ENCODE results near the gene NTMT1. TPM values are rescaled to one million over a fixed set of nuclear protein-coding genes. Genes with fewer than 3 reads are reported as not detected.

The NTMT1 gene
- total and polyA plus RNA-seq, 2 experiments from 2014 or later = 20.8 to 81.4 TPM

- Histone ChIP-seq H4K20me1 (ENCODE audit: insufficient read depth, poor library complexity, severe bottlenecking) (no peaks in the 10 kb centered on the region), H3K9me2 (replicated peaks; ENCODE audit: insufficient read depth) (no peaks in the 10 kb centered on the region), H3K4me1 (ENCODE audit: insufficient read depth) (peaks cover 29% of the 10 kb centered on the region), H3K27ac (no peak overlapping the region), H3K27me3 (no peaks in the 10 kb centered on the region), H3K4me3 (no peak overlapping the region), H3K9me3 (ENCODE audit: low read depth) (no peaks in the 10 kb centered on the region), H3K36me3 (replicated peaks; ENCODE audit: insufficient read depth, low read depth) (no peaks in the 10 kb centered on the region), H3K79me2 (no peaks in the 10 kb centered on the region), H2AFZ (peak overlapping the region; percentile 73), H3K4me2 (peak overlapping the region; percentile 98)
- 38% methylated on average over 12 of the region's 12 CpGs for WGBS (ENCODE audit: low lambda C conversion rate, missing lambda C conversion rate)
- no peak for DNase-seq (ENCODE audit: low spot score)
- no peak for TF ChIP-seq EZH2 (IDR thresholded peaks at IDR 0.05; ENCODE audit: borderline replicate concordance)
- TF ChIP-seq, protein P1, sequence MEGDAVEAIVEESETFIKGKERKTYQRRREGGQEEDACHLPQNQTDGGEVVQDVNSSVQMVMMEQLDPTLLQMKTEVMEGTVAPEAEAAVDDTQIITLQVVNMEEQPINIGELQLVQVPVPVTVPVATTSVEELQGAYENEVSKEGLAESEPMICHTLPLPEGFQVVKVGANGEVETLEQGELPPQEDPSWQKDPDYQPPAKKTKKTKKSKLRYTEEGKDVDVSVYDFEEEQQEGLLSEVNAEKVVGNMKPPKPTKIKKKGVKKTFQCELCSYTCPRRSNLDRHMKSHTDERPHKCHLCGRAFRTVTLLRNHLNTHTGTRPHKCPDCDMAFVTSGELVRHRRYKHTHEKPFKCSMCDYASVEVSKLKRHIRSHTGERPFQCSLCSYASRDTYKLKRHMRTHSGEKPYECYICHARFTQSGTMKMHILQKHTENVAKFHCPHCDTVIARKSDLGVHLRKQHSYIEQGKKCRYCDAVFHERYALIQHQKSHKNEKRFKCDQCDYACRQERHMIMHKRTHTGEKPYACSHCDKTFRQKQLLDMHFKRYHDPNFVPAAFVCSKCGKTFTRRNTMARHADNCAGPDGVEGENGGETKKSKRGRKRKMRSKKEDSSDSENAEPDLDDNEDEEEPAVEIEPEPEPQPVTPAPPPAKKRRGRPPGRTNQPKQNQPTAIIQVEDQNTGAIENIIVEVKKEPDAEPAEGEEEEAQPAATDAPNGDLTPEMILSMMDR (IDR thresholded peaks at IDR 0.05; ENCODE audit: poor library complexity) = no peak
These were observed 14.6 kb upstream of the NTMT1 start for GRCh38 chr9:129611307-129611800.

DNA sequence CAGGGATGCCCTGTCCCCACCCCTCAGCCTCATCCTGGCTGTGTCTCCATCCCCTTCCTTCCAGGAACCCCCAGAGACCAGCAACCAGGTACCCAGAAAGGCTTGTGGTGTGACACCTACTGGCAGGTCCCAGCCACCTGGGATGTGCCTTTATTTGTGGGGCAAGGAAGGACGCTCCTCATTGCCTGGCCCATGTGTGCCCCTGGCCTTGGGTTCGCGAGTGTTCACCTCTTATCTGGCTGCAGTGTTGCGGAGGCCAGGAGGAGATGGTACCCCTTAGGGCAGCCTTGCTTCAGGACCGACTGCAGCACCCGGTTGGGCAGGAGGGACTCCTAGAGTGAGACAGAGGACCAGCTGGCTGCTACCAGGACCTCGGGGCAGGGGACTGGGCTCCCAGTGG lies 13.8 kb upstream of the NTMT1 start:
- Histone ChIP-seq H3K4me2 (no peak overlapping the region), H3K9me2 (replicated peaks; ENCODE audit: insufficient read depth) (no peaks in the 10 kb centered on the region), H3K36me3 (replicated peaks; ENCODE audit: insufficient read depth, low read depth) (no peaks in the 10 kb centered on the region), H3K9me3 (ENCODE audit: low read depth) (no peaks in the 10 kb centered on the region), H3K79me2 (no peaks in the 10 kb centered on the region), H3K4me3 (no peak overlapping the region), H3K27ac (no peak overlapping the region), H3K27me3 (no peaks in the 10 kb centered on the region), H2AFZ (no peak overlapping the region), H3K4me1 (ENCODE audit: insufficient read depth) (peaks cover 24% of the 10 kb centered on the region), H4K20me1 (ENCODE audit: insufficient read depth, poor library complexity, severe bottlenecking) (no peaks in the 10 kb centered on the region)
- WGBS (ENCODE audit: low lambda C conversion rate, missing lambda C conversion rate) = 84% methylated on average over 7 of the region's 7 CpGs
- no peak for DNase-seq (ENCODE audit: low spot score)
- TF ChIP-seq, protein P1 (IDR thresholded peaks at IDR 0.05; ENCODE audit: poor library complexity) = no peak
- TF ChIP-seq EZH2phosphoT487 (IDR thresholded peaks at IDR 0.05; ENCODE audit: low read depth, severe bottlenecking, unreplicated experiment) = no peak
- no peak for TF ChIP-seq EZH2 (IDR thresholded peaks at IDR 0.05; ENCODE audit: borderline replicate concordance)

DNA sequence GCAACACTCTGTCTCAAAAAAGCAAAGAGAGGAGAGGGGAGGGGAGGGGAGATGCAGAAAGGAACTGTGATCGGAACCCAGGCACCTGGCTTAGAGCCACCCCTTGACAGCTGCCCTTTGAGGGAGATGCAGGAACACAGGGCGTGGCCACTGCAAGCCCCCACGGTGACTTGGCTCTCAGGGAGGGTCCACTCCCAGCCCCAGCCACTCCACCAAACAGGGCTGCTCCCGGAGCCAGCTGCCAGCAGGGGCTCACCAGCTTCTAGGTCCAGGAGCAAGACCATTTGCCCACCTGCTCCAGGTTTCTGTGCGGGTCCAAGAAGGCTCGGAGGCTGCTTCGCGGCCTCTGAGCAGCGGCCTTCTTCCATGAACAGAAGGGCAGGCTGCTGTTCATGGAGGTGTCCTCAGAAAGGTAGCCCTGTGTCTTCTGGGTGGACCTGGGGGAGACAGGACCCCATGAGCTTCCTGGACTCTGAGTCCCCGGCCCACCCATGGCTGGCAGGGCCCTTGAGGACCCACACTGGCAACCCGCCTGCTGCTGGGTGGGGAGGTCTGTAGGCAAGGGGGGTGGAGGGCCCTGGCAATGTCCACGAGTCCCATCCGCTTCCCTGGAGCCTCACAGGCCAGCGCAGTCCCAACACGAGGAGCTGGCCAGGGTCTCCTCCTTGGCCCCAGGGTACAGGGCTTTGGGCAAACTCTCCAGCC lies 13.0 kb upstream of the NTMT1 start:
- no peaks in the 10 kb centered on the region for H3K9me2 ChIP-seq (replicated peaks; ENCODE audit: insufficient read depth)
- H3K27me3 ChIP-seq = no peaks in the 10 kb centered on the region
- H3K36me3 ChIP-seq (replicated peaks; ENCODE audit: insufficient read depth, low read depth) = no peaks in the 10 kb centered on the region
- DNase-seq (ENCODE audit: low spot score) = peak; percentile 15
- H3K4me2 ChIP-seq = no peak overlapping the region
- TF ChIP-seq EZH2phosphoT487 (IDR thresholded peaks at IDR 0.05; ENCODE audit: low read depth, severe bottlenecking, unreplicated experiment) = no peak
- no peak overlapping the region for H3K4me3 ChIP-seq
- no peak overlapping the region for H2AFZ ChIP-seq
- H4K20me1 ChIP-seq (ENCODE audit: insufficient read depth, poor library complexity, severe bottlenecking) = no peaks in the 10 kb centered on the region
- H3K27ac ChIP-seq = no peak overlapping the region
- WGBS (ENCODE audit: low lambda C conversion rate, missing lambda C conversion rate) = 90% methylated on average over 14 of the region's 15 CpGs
- H3K9me3 ChIP-seq (ENCODE audit: low read depth) = no peaks in the 10 kb centered on the region
- peaks cover 18% of the 10 kb centered on the region for H3K4me1 ChIP-seq (ENCODE audit: insufficient read depth)
- no peaks in the 10 kb centered on the region for H3K79me2 ChIP-seq

- 87% methylated on average over 19 of the region's 19 CpGs for WGBS (ENCODE audit: low lambda C conversion rate, missing lambda C conversion rate)
- peak; percentile 16 for DNase-seq (ENCODE audit: low spot score)
- Histone ChIP-seq H3K4me1 (ENCODE audit: insufficient read depth) (peaks cover 17% of the 10 kb centered on the region), H3K36me3 (replicated peaks; ENCODE audit: insufficient read depth, low read depth) (no peaks in the 10 kb centered on the region), H2AFZ (no peak overlapping the region), H3K4me2 (no peak overlapping the region), H3K9me3 (ENCODE audit: low read depth) (no peaks in the 10 kb centered on the region), H3K79me2 (no peaks in the 10 kb centered on the region), H3K4me3 (no peak overlapping the region), H4K20me1 (ENCODE audit: insufficient read depth, poor library complexity, severe bottlenecking) (no peaks in the 10 kb centered on the region), H3K27me3 (no peaks in the 10 kb centered on the region), H3K9me2 (replicated peaks; ENCODE audit: insufficient read depth) (no peaks in the 10 kb centered on the region), H3K27ac (no peak overlapping the region)
- TF ChIP-seq EZH2 (IDR thresholded peaks at IDR 0.05; ENCODE audit: borderline replicate concordance) = no peak
- no peak for TF ChIP-seq EZH2phosphoT487 (IDR thresholded peaks at IDR 0.05; ENCODE audit: low read depth, severe bottlenecking, unreplicated experiment)
- TF ChIP-seq, protein P1 (IDR thresholded peaks at IDR 0.05; ENCODE audit: poor library complexity) = no peak
These were observed 12.3 kb upstream of the NTMT1 start for GRCh38 chr9:129613520-129614175.

Measured in hepatocyte (in vitro differentiated cells).